Natural killer cell (primary cell): Measurements from ENCODE around the gene GPR107. TPM values are rescaled to one million over a fixed set of nuclear protein-coding genes. Genes with fewer than 3 reads are reported as not detected.

ENCODE experiments used
- ATAC-seq, 3 donors: fragments of 150-1000 bp in 2 of 3; fragments of 200-7000 bp in 1 of 3; cut with Tn5 transposase; 1 replicate in 1 of 3; 2 replicates in 2 of 3; pipeline ENCODE4 v1.10.0; 2021; ENCODE audit warnings: mild to moderate bottlenecking in 2 of 3, moderate library complexity in 2 of 3
- DNase-seq, 2 donors: peaks; one replicate each; pipeline versions ENCODE4 v3.0.0 to v3.0.0-alpha.2; 2013 to 2021; ENCODE audit warnings: mixed read lengths in 1 of 2
- H3K27ac ChIP-seq: one replicate; pipeline ENCODE4 v1.5.1; 2013; ENCODE audit warnings: mild to moderate bottlenecking, low read length
- H3K27me3 ChIP-seq: one replicate; pipeline ENCODE4 v1.6.1; 2013; ENCODE audit warnings: low read length; ENCODE audit not compliant: control insufficient read depth, insufficient read depth
- H3K36me3 ChIP-seq: one replicate; pipeline ENCODE4 v1.6.1; 2013; ENCODE audit warnings: low read length; ENCODE audit not compliant: control insufficient read depth, insufficient read depth
- H3K4me1 ChIP-seq: one replicate; pipeline ENCODE4 v1.6.1; 2013; ENCODE audit warnings: low read length; ENCODE audit not compliant: control insufficient read depth, insufficient read depth
- H3K4me3 ChIP-seq: one replicate; pipeline ENCODE4 v1.5.1; 2013; ENCODE audit warnings: low read length
- H3K9me3 ChIP-seq: one replicate; pipeline ENCODE4 v1.6.1; 2013; ENCODE audit warnings: low read length; ENCODE audit not compliant: control insufficient read depth, insufficient read depth
- H3K27ac Mint-ChIP-seq, 2 donors: one replicate each; pipeline ENCODE4 v1.8.0; 2022; ENCODE audit warnings: mild to moderate bottlenecking in 2 of 2, mixed read lengths in 2 of 2, moderate library complexity in 1 of 2
- H3K27me3 Mint-ChIP-seq, 2 donors: one replicate each; pipeline ENCODE4 v1.8.0; 2022; ENCODE audit warnings: low read depth in 2 of 2, mixed read lengths in 2 of 2
- H3K36me3 Mint-ChIP-seq: one replicate; pipeline ENCODE4 v1.8.0; 2022; ENCODE audit warnings: mixed read lengths
- H3K4me1 Mint-ChIP-seq, 2 donors: one replicate each; pipeline ENCODE4 v1.8.0; 2022; ENCODE audit warnings: mixed read lengths in 2 of 2
- H3K4me3 Mint-ChIP-seq: one replicate; pipeline ENCODE4 v1.8.0; 2022; ENCODE audit warnings: mild to moderate bottlenecking, moderate library complexity, mixed read lengths
- H3K9me3 Mint-ChIP-seq, 2 donors: one replicate each; pipeline ENCODE4 v1.8.0; 2022; ENCODE audit warnings: mixed read lengths in 2 of 2
- CTCF ChIP-seq: fragments of 200-600 bp; IDR thresholded peaks from one replicate; pipeline ENCODE4 v1.8.0; 2022; ENCODE audit warnings: antibody characterized with exemption
- WGBS: methylation state at CpG from one replicate; pipeline ENCODE4 v1.1.7; 2013; ENCODE audit warnings: missing lambda C conversion rate; ENCODE audit not compliant: insufficient coverage; 5-methylcytosine and 5-hydroxymethylcytosine counted together
- intact Hi-C: fragments of 100-400 bp; cut with micrococcal nuclease; formaldehyde crosslinking; loops from one replicate; pipeline ENCODE4 v1.14.2; 2022
- total RNA-seq, 4 donors: library from RNA; stranded (reverse); fragments of 120-200 nt in 1 of 4; gene quantifications; one replicate each; pipeline versions ENCODE4 v1.2.3 to v1.2.4, GENCODE V29; 2013 to 2022

GPR107 gene
- total RNA-seq, 3 donors from 2014 or later (not counting 1 experiment from before 2014, with no cell fraction given): 32.9 to 49.5 (median 41.8) TPM

DNA sequence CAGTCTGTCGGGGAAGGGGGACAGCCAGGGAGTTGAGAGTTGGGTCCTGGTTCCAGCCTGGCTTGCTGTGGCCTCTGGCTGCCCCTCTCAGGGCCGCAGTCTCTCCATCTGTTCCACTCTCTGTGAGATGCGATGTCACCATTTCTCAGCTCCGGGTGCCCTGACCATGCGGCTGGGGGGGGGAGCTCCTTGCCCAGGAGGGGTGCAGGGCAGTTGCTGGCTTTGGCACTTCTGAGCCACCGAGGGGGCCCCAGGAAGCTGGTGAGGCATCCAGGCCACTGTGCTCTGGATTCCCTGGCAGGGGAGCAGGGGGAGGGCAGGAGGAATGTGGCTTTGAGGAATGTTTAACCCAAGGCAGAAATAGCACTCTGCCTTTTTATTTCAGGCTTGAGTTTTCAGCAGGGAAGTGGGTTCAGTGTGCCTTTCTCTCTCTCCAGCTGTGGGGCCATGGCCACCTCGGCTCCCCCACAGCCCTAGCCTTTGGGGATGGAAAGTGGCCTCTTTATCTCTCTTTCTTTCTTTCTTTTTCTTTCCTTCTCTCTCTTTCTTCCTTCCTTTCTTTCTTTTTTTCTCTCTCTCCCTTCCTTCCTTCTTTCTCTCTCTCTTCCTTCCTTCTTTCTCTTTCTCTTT lies 129.5 kb downstream of the GPR107 start:
- Mint-ChIP-seq H3K36me3 (no peaks in the 10 kb centered on the region), H3K9me3 (no peaks in the 10 kb centered on the region), H3K4me3 (no peak overlapping the region), H3K27ac (no peak overlapping the region), H3K4me1 (peaks cover 0 to 10% of the 10 kb centered on the region in 2 donors), H3K27me3 (no peaks in the 10 kb centered on the region)
- intact Hi-C loops: no loop called here
- Histone ChIP-seq H3K4me1 (no peaks in the 10 kb centered on the region), H3K36me3 (no peaks in the 10 kb centered on the region), H3K4me3 (no peak overlapping the region), H3K27me3 (no peaks in the 10 kb centered on the region), H3K27ac (no peak overlapping the region), H3K9me3 (no peaks in the 10 kb centered on the region)
- ATAC-seq (no peak), DNase-seq (no peak)
- no peak for TF ChIP-seq CTCF
- 60% methylated on average over 7 of the region's 7 CpGs for WGBS

GRCh38 chr9:130185017-130185416 lies 131.3 kb downstream of the GPR107 start:
- Histone ChIP-seq H3K36me3 (no peaks in the 10 kb centered on the region), H3K27me3 (no peaks in the 10 kb centered on the region), H3K4me1 (no peaks in the 10 kb centered on the region), H3K4me3 (no peak overlapping the region), H3K27ac (no peak overlapping the region), H3K9me3 (no peaks in the 10 kb centered on the region)
- intact Hi-C loops: no loop called here
- ATAC-seq: no peak
- Mint-ChIP-seq H3K27me3 (no peaks in the 10 kb centered on the region), H3K36me3 (no peaks in the 10 kb centered on the region), H3K27ac (no peak overlapping the region), H3K4me3 (no peak overlapping the region), H3K9me3 (no peaks in the 10 kb centered on the region), H3K4me1 (peaks cover 0 to 10% of the 10 kb centered on the region in 2 donors)
- DNase-seq: no peak
- no peak for TF ChIP-seq CTCF
- 91% methylated on average over 15 of the region's 15 CpGs for WGBS

DNA sequence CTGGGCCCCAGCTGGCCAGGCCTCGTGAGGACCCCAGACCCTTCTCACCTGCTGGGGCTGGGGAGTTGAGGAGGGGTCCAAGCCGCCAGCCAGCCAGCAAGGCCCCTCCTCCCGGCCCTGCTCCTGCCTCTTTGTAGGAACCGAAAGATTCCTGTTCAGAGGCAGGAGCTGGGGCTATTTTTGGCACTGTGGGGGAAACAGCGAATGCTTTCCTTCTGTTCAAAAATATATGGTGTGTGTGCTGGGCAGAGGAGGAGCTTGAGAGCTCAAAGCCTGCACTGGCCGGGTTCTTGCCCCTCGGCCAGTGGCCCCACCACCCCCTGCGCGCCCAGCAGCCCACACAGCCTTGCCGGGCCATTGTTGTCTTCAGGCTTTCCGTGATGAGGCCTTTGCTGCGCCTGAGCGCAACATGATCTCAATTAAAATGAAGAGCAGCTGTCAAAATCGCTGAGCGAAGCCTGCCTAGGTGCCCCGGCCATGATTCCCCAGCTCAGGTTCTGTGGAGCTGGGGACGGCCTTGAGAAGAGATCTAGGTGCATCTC lies 131.9 kb downstream of the GPR107 start:
- Histone ChIP-seq H3K27me3 (no peaks in the 10 kb centered on the region), H3K36me3 (no peaks in the 10 kb centered on the region), H3K27ac (no peak overlapping the region), H3K4me3 (no peak overlapping the region), H3K4me1 (no peaks in the 10 kb centered on the region), H3K9me3 (no peaks in the 10 kb centered on the region)
- TF ChIP-seq CTCF: no peak
- Mint-ChIP-seq H3K27ac (no peak overlapping the region), H3K4me3 (no peak overlapping the region), H3K9me3 (no peaks in the 10 kb centered on the region), H3K4me1 (peaks cover 0 to 10% of the 10 kb centered on the region in 2 donors), H3K27me3 (no peaks in the 10 kb centered on the region), H3K36me3 (no peaks in the 10 kb centered on the region)
- intact Hi-C loops: no loop called here
- ATAC-seq: no peak
- 82% methylated on average over 17 of the region's 17 CpGs for WGBS
- DNase-seq: no peak

GRCh38 chr9:130186051-130186450 lies 132.3 kb downstream of the GPR107 start:
- Mint-ChIP-seq H3K4me3 (no peak overlapping the region), H3K36me3 (no peaks in the 10 kb centered on the region), H3K4me1 (peaks cover 0 to 10% of the 10 kb centered on the region in 2 donors), H3K27ac (no peak overlapping the region), H3K9me3 (no peaks in the 10 kb centered on the region), H3K27me3 (no peaks in the 10 kb centered on the region)
- intact Hi-C loops: no loop called here
- Histone ChIP-seq H3K27ac (no peak overlapping the region), H3K4me1 (no peaks in the 10 kb centered on the region), H3K27me3 (no peaks in the 10 kb centered on the region), H3K36me3 (no peaks in the 10 kb centered on the region), H3K9me3 (no peaks in the 10 kb centered on the region), H3K4me3 (no peak overlapping the region)
- no peak for DNase-seq
- WGBS: 81% methylated on average over 6 of the region's 6 CpGs
- TF ChIP-seq CTCF: no peak
- ATAC-seq: no peak
